Loucy (cell line): ENCODE results near the gene RPL11.
"Not testable (repeated sequence)": the region's sequence is repeated elsewhere in the genome, so short reads cannot be mapped to it uniquely, and the experiment has no call there.

ENCODE experiments used
- H2AFZ ChIP-seq: fragments of 200-600 bp; sonication (generic); 2 replicates; pipeline ENCODE4 v1.6.0; 2016; ENCODE audit warnings: antibody characterized with exemption, mild to moderate bottlenecking, low read length, moderate library complexity
- H3F3A ChIP-seq: fragments of 200-600 bp; 2 replicates; pipeline ENCODE4 v1.6.0; 2016; ENCODE audit warnings: antibody characterized with exemption, low read depth, mild to moderate bottlenecking
- H3K27me3 ChIP-seq: fragments of 200-600 bp; sonication (generic); 2 replicates; pipeline ENCODE4 v1.6.1; 2014; ENCODE audit warnings: low read length, mild to moderate bottlenecking; ENCODE audit not compliant: insufficient read depth, poor library complexity, severe bottlenecking
- H3K36me3 ChIP-seq: fragments of 200-600 bp; sonication (generic); 2 replicates; pipeline ENCODE4 v1.6.1; 2016; ENCODE audit warnings: low read length; ENCODE audit not compliant: insufficient read depth
- H3K4me1 ChIP-seq: fragments of 200-600 bp; sonication (generic); 2 replicates; pipeline ENCODE4 v1.5.1; 2014; ENCODE audit warnings: low read length, mild to moderate bottlenecking; ENCODE audit not compliant: insufficient read depth, poor library complexity, severe bottlenecking
- H3K4me2 ChIP-seq: fragments of 200-600 bp; sonication (generic); 2 replicates; pipeline ENCODE4 v1.6.0; 2014; ENCODE audit warnings: antibody characterized with exemption, low read length, low read depth, mild to moderate bottlenecking; ENCODE audit not compliant: poor library complexity, severe bottlenecking
- H3K4me3 ChIP-seq: fragments of 200-600 bp; sonication (generic); 2 replicates; pipeline ENCODE4 v1.5.1; 2014; ENCODE audit warnings: low read length, mild to moderate bottlenecking, mixed read lengths; ENCODE audit not compliant: poor library complexity, severe bottlenecking
- H3K79me2 ChIP-seq: fragments of 200-600 bp; sonication (generic); 2 replicates; pipeline ENCODE4 v1.6.1; 2014; ENCODE audit warnings: low read length; ENCODE audit not compliant: insufficient read depth
- H3K9ac ChIP-seq: fragments of 200-600 bp; sonication (generic); 2 replicates; pipeline ENCODE4 v1.6.0; 2014; ENCODE audit warnings: mild to moderate bottlenecking, low read depth, low read length, moderate library complexity; ENCODE audit not compliant: poor library complexity, severe bottlenecking
- H3K9me2 ChIP-seq: fragments of 200-600 bp; sonication (generic); replicated peaks from 2 replicates; pipeline ENCODE4 v1.6.1; 2016; ENCODE audit warnings: low read depth, low read length, mixed read lengths
- H3K9me3 ChIP-seq: fragments of 200-600 bp; sonication (generic); 2 replicates; pipeline ENCODE4 v1.6.1; 2014; ENCODE audit warnings: mild to moderate bottlenecking, antibody characterized with exemption, low read length, low read depth; ENCODE audit not compliant: insufficient read depth
- H4K20me1 ChIP-seq: fragments of 200-600 bp; sonication (generic); 2 replicates; pipeline ENCODE4 v1.6.0; 2014; ENCODE audit warnings: antibody characterized with exemption, low read length, mild to moderate bottlenecking; ENCODE audit not compliant: insufficient read depth, poor library complexity, severe bottlenecking
- CTCF ChIP-seq: fragments of 200-600 bp; sonication (generic); conservative IDR thresholded peaks from 2 replicates; pipeline ENCODE4 v1.5.1; 2014; ENCODE audit warnings: mild to moderate bottlenecking, antibody characterized with exemption, low read length
- EZH2phosphoT487 ChIP-seq: fragments of 200-600 bp; IDR thresholded peaks from 2 replicates; pipeline ENCODE4 v1.6.1; 2018; ENCODE audit warnings: antibody characterized with exemption, mild to moderate bottlenecking, moderate library complexity, borderline replicate concordance

Gene RPL11

GRCh38 chr1:23726686-23727085 lies 35.1 kb downstream of the RPL11 start:
- H2AFZ ChIP-seq, result no peak overlapping the region
- TF ChIP-seq CTCF (no peak), EZH2phosphoT487 (no peak)
- no peaks in the 10 kb centered on the region for H3K9me2 ChIP-seq
- H3K79me2 ChIP-seq, result no peaks in the 10 kb centered on the region
- H3K4me3 ChIP-seq, result no peak overlapping the region
- H3K27me3 ChIP-seq, result no peaks in the 10 kb centered on the region
- H3K36me3 ChIP-seq, result no peaks in the 10 kb centered on the region
- no peaks in the 10 kb centered on the region for H3F3A ChIP-seq
- no peaks in the 10 kb centered on the region for H4K20me1 ChIP-seq
- no peaks in the 10 kb centered on the region for H3K4me1 ChIP-seq
- no peaks in the 10 kb centered on the region for H3K9me3 ChIP-seq
- no peak overlapping the region for H3K4me2 ChIP-seq
- no peak overlapping the region for H3K9ac ChIP-seq

- no peak for TF ChIP-seq CTCF
- TF ChIP-seq EZH2phosphoT487, result no peak
- Histone ChIP-seq H3K27me3 (no peaks in the 10 kb centered on the region), H3K79me2 (no peaks in the 10 kb centered on the region), H3K4me1 (no peaks in the 10 kb centered on the region), H4K20me1 (no peaks in the 10 kb centered on the region), H3K9me2 (no peaks in the 10 kb centered on the region), H3K4me2 (no peak overlapping the region), H2AFZ (no peak overlapping the region), H3F3A (no peaks in the 10 kb centered on the region), H3K4me3 (no peak overlapping the region), H3K9ac (no peak overlapping the region), H3K9me3 (no peaks in the 10 kb centered on the region), H3K36me3 (no peaks in the 10 kb centered on the region)
These were observed 35.8 kb downstream of the RPL11 start for GRCh38 chr1:23727362-23727811.

- no peak overlapping the region for H3K9ac ChIP-seq
- H3K9me3 ChIP-seq, result no peaks in the 10 kb centered on the region
- H3K4me1 ChIP-seq, result no peaks in the 10 kb centered on the region
- no peaks in the 10 kb centered on the region for H3K79me2 ChIP-seq
- H3K36me3 ChIP-seq, result no peaks in the 10 kb centered on the region
- H2AFZ ChIP-seq, result no peak overlapping the region
- H3K4me3 ChIP-seq, result no peak overlapping the region
- H3F3A ChIP-seq, result no peaks in the 10 kb centered on the region
- no peaks in the 10 kb centered on the region for H3K27me3 ChIP-seq
- no peak overlapping the region for H3K4me2 ChIP-seq
- H3K9me2 ChIP-seq, result no peaks in the 10 kb centered on the region
- TF ChIP-seq CTCF, result no peak
- no peak for TF ChIP-seq EZH2phosphoT487
- no peaks in the 10 kb centered on the region for H4K20me1 ChIP-seq
These were observed 41.0 kb downstream of the RPL11 start for GRCh38 chr1:23732363-23733224.

GRCh38 chr1:23733281-23733680 lies 41.7 kb downstream of the RPL11 start:
- not testable (repeated sequence) for H3K27me3 ChIP-seq, H3K9me2 ChIP-seq, H3K4me3 ChIP-seq, H3K79me2 ChIP-seq, H2AFZ ChIP-seq, H3F3A ChIP-seq, H4K20me1 ChIP-seq, H3K9me3 ChIP-seq, H3K4me1 ChIP-seq, H3K36me3 ChIP-seq, H3K4me2 ChIP-seq, H3K9ac ChIP-seq
